HG03457 (cell line): Measurements from ENCODE around the gene PRKD2.
A peak's percentile ranks its signal among the peaks of the same experiment; 100 is the strongest.

Source experiments
- ATAC-seq: cut with Tn5 transposase; IDR thresholded peaks from one replicate; pipeline ENCODE4 v1.9.1; 2021; ENCODE audit warnings: moderate number of reproducible peaks; ENCODE audit not compliant: unreplicated experiment

Gene PRKD2

GRCh38 chr19:46665072-46665471, 51.8 kb downstream of the PRKD2 start:
- ATAC-seq = no peak

GRCh38 chr19:46661735-46662592, 55.0 kb downstream of the PRKD2 start:
- ATAC-seq = no peak

GRCh38 chr19:46661020-46661731, 55.7 kb downstream of the PRKD2 start, which contains the start of gene DACT3:
Gene DACT3, minus strand, starts transcription at chr19:46661182. Its CDS starts 118 bp downstream, at chr19:46661064.
- peak; percentile 82 for ATAC-seq

- ATAC-seq = no peak
Measured at GRCh38 chr19:46660551-46661019, 56.3 kb downstream of the PRKD2 start.

- ATAC-seq = no peak
Measured at GRCh38 chr19:46660008-46660517, 56.9 kb downstream of the PRKD2 start.

GRCh38 chr19:46659151-46660007, 57.5 kb downstream of the PRKD2 start:
- no peak for ATAC-seq

- ATAC-seq = no peak
Measured at GRCh38 chr19:46656541-46656940, 60.4 kb downstream of the PRKD2 start.

GRCh38 chr19:46654621-46655152, 62.2 kb downstream of the PRKD2 start:
- ATAC-seq = no peak

GRCh38 chr19:46650445-46650844, 66.5 kb downstream of the PRKD2 start:
- ATAC-seq = no peak

- ATAC-seq = no peak
Measured at GRCh38 chr19:46648961-46649960, 67.7 kb downstream of the PRKD2 start.

GRCh38 chr19:46648060-46648960, 68.6 kb downstream of the PRKD2 start:
- no peak for ATAC-seq

- no peak for ATAC-seq
Measured at GRCh38 chr19:46646402-46646801, 70.5 kb downstream of the PRKD2 start.

GRCh38 chr19:46644720-46645119, 72.2 kb downstream of the PRKD2 start:
- no peak for ATAC-seq

GRCh38 chr19:46640656-46641055, 76.3 kb downstream of the PRKD2 start:
- ATAC-seq = no peak

GRCh38 chr19:46639358-46640182, 77.3 kb downstream of the PRKD2 start:
- no peak for ATAC-seq

- ATAC-seq = no peak
Measured at GRCh38 chr19:46637224-46637623, 79.7 kb downstream of the PRKD2 start.
